HepG2 (cell line): Measurements from ENCODE around the gene C20orf204. TPM values are rescaled to one million over a fixed set of nuclear protein-coding genes. Genes with fewer than 3 reads are reported as not detected.

Experiments
- AKAP8 ChIP-seq: sonication (generic); formaldehyde crosslinking; IDR thresholded peaks from 2 replicates; pipeline ENCODE4 v1.5.1; 2020; ENCODE audit warnings: mild to moderate bottlenecking, missing genetic modification reagents
- ARHGAP35 ChIP-seq: sonication (generic); formaldehyde crosslinking; IDR thresholded peaks from 2 replicates; pipeline ENCODE4 v1.9.0; 2022; ENCODE audit warnings: mild to moderate bottlenecking, inconsistent platforms, moderate library complexity, missing genetic modification reagents, borderline replicate concordance
- CAMTA2 ChIP-seq: sonication (generic); formaldehyde crosslinking; IDR thresholded peaks from 2 replicates; pipeline ENCODE4 v1.4.0; 2020; ENCODE audit warnings: mild to moderate bottlenecking, missing genetic modification reagents, borderline replicate concordance
- CBFB ChIP-seq: sonication (generic); formaldehyde crosslinking; IDR thresholded peaks from 2 replicates; pipeline ENCODE4 v1.4.0; 2020; ENCODE audit warnings: missing genetic modification reagents
- ELF1 ChIP-seq: sonication (generic); formaldehyde crosslinking; IDR thresholded peaks from 2 replicates; pipeline ENCODE4 v1.4.0; 2020; ENCODE audit warnings: missing genetic modification reagents
- FOXK1 ChIP-seq: sonication (generic); formaldehyde crosslinking; IDR thresholded peaks from 2 replicates; pipeline ENCODE4 v1.4.0; 2020; ENCODE audit warnings: low read depth, missing genetic modification reagents, borderline replicate concordance
- FOXK2 ChIP-seq: fragments of 450-650 bp; IDR thresholded peaks from 2 replicates; pipeline ENCODE4 v1.6.1; 2016
- GLI4 ChIP-seq: sonication (generic); formaldehyde crosslinking; IDR thresholded peaks from 2 replicates; pipeline ENCODE4 v1.5.1; 2020; ENCODE audit warnings: missing genetic modification reagents, mild to moderate bottlenecking, moderate library complexity, borderline replicate concordance
- MIXL1 ChIP-seq: IDR thresholded peaks from 2 replicates; pipeline ENCODE4 v1.6.1; 2016
- TFAP4 ChIP-seq: sonication (generic); IDR thresholded peaks from 2 replicates; pipeline ENCODE4 v1.6.1; 2016; ENCODE audit warnings: low read depth, borderline replicate concordance
- ZBTB10 ChIP-seq: sonication (generic); formaldehyde crosslinking; IDR thresholded peaks from 2 replicates; pipeline ENCODE4 v1.4.0; 2020; ENCODE audit warnings: missing genetic modification reagents, borderline replicate concordance
- ZHX2 ChIP-seq, 2 experiments: sonication (generic) in 1 of 2; formaldehyde crosslinking in 1 of 2; IDR thresholded peaks; 2 replicates each; pipeline versions ENCODE4 v1.6.1 to v1.9.0; 2014 to 2022; ENCODE audit warnings: antibody characterized with exemption in 1 of 2, borderline replicate concordance in 1 of 2, inconsistent platforms in 1 of 2, low read depth in 1 of 2, missing genetic modification reagents in 1 of 2
- ZNF343 ChIP-seq: sonication (generic); formaldehyde crosslinking; IDR thresholded peaks from 2 replicates; pipeline ENCODE4 v1.4.0; 2020; ENCODE audit warnings: mild to moderate bottlenecking, missing genetic modification reagents
- ZNF510 ChIP-seq: sonication (generic); formaldehyde crosslinking; IDR thresholded peaks from 2 replicates; pipeline ENCODE4 v1.4.0; 2020; ENCODE audit warnings: low read depth, mild to moderate bottlenecking, missing genetic modification reagents
- ZNF546 ChIP-seq: sonication (generic); formaldehyde crosslinking; conservative IDR thresholded peaks from 2 replicates; pipeline ENCODE4 v1.8.1; 2023; ENCODE audit warnings: mild to moderate bottlenecking, missing genetic modification reagents
- ZNF598 ChIP-seq: sonication (generic); formaldehyde crosslinking; IDR thresholded peaks from 2 replicates; pipeline ENCODE4 v1.5.1; 2020; ENCODE audit warnings: mild to moderate bottlenecking, missing genetic modification reagents, borderline replicate concordance
- ZNF605 ChIP-seq: sonication (generic); formaldehyde crosslinking; IDR thresholded peaks from 2 replicates; pipeline ENCODE4 v1.8.0; 2022; ENCODE audit warnings: mild to moderate bottlenecking, missing genetic modification reagents
- ZNF749 ChIP-seq: sonication (generic); formaldehyde crosslinking; IDR thresholded peaks from 2 replicates; pipeline ENCODE4 v1.8.0; 2022; ENCODE audit warnings: mild to moderate bottlenecking, missing genetic modification reagents, moderate library complexity, borderline replicate concordance
- ZNF777 ChIP-seq: sonication (generic); formaldehyde crosslinking; IDR thresholded peaks from 2 replicates; pipeline ENCODE4 v1.4.0; 2020; ENCODE audit warnings: missing genetic modification reagents
- polyA plus RNA-seq, 8 experiments: library from polyadenylated mRNA; depleted of rRNA in 3 of 8; stranded (reverse) in 7 of 8; unstranded in 1 of 8; fragments of >200 nt; fragmentation: Illumina TruSeq in 4 of 8; extraction: Trizol in 4 of 8; gene quantifications; 2 replicates each; pipeline versions ENCODE4 v1.2.1 to v1.2.3, GENCODE V29; 2011 to 2016; ENCODE audit warnings: low read depth in 4 of 8, missing spikeins in 1 of 8, mixed read lengths in 1 of 8; ENCODE audit not compliant: insufficient read depth in 1 of 8
- total RNA-seq, 5 experiments: library from RNA; depleted of rRNA; stranded (reverse); fragments of >200 nt; fragmentation: Illumina TruSeq; extraction: Trizol; gene quantifications; 2 replicates each; pipeline ENCODE4 v1.2.3, GENCODE V29; 2016; ENCODE audit warnings: low read depth in 1 of 5

The C20orf204 gene
- total and polyA plus RNA-seq, 2 of the 13 experiments (the other 11 are each of a cell fraction or from before 2014, with no cell fraction given), result 22.1 to 80.0 TPM

GRCh38 chr20:64042054-64042781 lies 6.2 kb downstream of the C20orf204 start (continued):
- peak; percentile 66; the same call in 1 of the 2 replicates for TF ChIP-seq ZBTB10 (CRISPR knock-in tag)
- TF ChIP-seq ZNF777 (CRISPR knock-in tag), result peak; percentile 87
- TF ChIP-seq ZNF343 (CRISPR knock-in tag), result peak; percentile 78; the same call in 1 of the 2 replicates
- peak; percentile 78; the same call in 1 of the 2 replicates for TF ChIP-seq CBFB (CRISPR knock-in tag)
- 0 out of 2 replicates have a peak, but pooled peaks have one; percentile 89 for TF ChIP-seq CAMTA2 (CRISPR knock-in tag)
- peak; percentile 32 for TF ChIP-seq ARHGAP35
- 0 out of 2 replicates have a peak, but pooled peaks have one; percentile 77 for TF ChIP-seq ZNF546 (CRISPR knock-in tag)
- TF ChIP-seq ZNF598, result no peak; the same call in 1 of the 2 replicates
- TF ChIP-seq ZNF605, result peak; percentile 64
- peak; percentile 35; the same call in 1 of the 2 replicates for TF ChIP-seq FOXK1
- TF ChIP-seq ZNF510 (CRISPR knock-in tag), result 0 out of 2 replicates have a peak, but pooled peaks have one; percentile 78
- no peak for TF ChIP-seq FOXK2
- TF ChIP-seq ZHX2 (IDR thresholded peaks at IDR 0.05; ENCODE audit: low read depth), result 0 out of 2 replicates have a peak, but pooled peaks have one; percentile 6
- TF ChIP-seq ZHX2 (CRISPR knock-in tag; IDR thresholded peaks at IDR 0.05; ENCODE audit: borderline replicate concordance), result no peak
- TF ChIP-seq GLI4, result peak; percentile 89; the same call in 1 of the 2 replicates
- 0 out of 2 replicates have a peak, but pooled peaks have one; percentile 44 for TF ChIP-seq MIXL1 (CRISPR knock-in tag)
- TF ChIP-seq ZNF749 (CRISPR knock-in tag), result peak; percentile 72; the same call in 1 of the 2 replicates
- TF ChIP-seq AKAP8 (CRISPR knock-in tag), result peak; percentile 30; the same call in 1 of the 2 replicates
- peak; percentile 83 for TF ChIP-seq ELF1 (CRISPR knock-in tag)
- peak; percentile 55; the same call in 1 of the 2 replicates for TF ChIP-seq TFAP4
